ENCODE results near the gene DEPP1. TPM values are rescaled to one million over a fixed set of nuclear protein-coding genes. Genes with fewer than 3 reads are reported as not detected.

DEPP1 gene
- total RNA-seq, 2 experiments from 2014 or later, result 0.13 to 0.27 TPM

- ChIA-PET CTCF (no interaction called here), POLR2A (no interaction called here)
Observed at GRCh38 chr10:44944354-44944753, 34.3 kb downstream of the DEPP1 start.

DNA sequence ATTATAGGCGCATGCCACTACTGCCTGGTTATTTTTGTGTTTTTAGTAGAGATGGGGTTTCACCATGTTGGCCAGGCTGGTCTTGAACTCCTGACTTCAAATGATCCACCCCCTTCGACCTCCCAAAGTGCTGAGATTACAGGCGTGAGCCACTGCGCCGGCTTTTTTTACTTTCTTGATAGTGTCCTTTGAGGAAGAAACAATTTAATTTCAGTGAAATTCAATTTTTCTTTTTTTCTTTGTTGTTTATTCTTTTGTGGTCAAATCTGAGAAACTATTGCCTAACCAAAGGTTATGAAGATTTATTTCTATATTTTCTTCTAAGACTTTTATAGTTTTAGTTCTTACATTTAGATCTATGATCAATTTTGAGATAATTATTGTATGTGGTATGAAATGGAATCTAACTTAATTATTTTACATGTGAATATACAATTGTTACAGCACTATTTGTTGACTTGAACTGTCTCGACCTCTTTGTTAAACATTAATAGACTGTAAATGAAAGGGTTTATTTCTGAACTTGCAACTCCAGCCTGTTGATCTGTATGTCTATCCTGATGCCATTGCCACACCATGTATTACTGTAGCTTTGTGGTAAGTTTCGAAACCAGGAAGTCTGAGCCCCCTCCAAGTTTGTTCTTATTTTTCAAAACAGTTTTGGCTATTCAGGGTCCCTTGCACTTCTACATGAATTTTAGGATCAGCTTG lies 38.8 kb downstream of the DEPP1 start:
- CTCF ChIA-PET, result interaction anchor here (0.7 kb wide), 1 partner anchor 939 kb away, joined by 4 read pairs; no protein-coding TSS in a partner anchor
- POLR2A ChIA-PET, result no interaction called here

DNA sequence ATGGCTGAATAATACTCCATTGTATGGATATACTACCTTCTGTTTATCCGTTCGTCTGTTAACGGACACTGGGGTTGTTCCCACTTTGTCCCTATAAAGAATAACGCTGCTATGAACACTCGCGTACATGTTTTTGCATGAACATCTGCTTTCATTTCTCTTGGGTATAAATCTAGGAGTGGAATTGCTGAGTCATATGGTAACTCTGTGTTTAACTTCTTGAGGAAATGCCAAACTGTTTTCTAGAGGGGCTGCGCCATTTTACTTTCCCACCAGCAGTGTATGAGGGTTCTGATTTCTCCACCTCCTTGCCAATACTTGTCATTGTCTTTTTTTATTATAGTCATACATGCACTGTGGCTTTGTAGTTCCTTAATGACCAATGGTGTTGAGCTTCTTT lies 39.7 kb downstream of the DEPP1 start:
- ChIA-PET CTCF (no interaction called here), POLR2A (interaction anchor here (0.7 kb wide), 1 partner anchor 1783 kb away, joined by 5 read pairs; no protein-coding TSS in a partner anchor)

- ChIA-PET POLR2A (no interaction called here), CTCF (no interaction called here)
Observed at GRCh38 chr10:44937196-44938005, 41.2 kb downstream of the DEPP1 start.

DNA sequence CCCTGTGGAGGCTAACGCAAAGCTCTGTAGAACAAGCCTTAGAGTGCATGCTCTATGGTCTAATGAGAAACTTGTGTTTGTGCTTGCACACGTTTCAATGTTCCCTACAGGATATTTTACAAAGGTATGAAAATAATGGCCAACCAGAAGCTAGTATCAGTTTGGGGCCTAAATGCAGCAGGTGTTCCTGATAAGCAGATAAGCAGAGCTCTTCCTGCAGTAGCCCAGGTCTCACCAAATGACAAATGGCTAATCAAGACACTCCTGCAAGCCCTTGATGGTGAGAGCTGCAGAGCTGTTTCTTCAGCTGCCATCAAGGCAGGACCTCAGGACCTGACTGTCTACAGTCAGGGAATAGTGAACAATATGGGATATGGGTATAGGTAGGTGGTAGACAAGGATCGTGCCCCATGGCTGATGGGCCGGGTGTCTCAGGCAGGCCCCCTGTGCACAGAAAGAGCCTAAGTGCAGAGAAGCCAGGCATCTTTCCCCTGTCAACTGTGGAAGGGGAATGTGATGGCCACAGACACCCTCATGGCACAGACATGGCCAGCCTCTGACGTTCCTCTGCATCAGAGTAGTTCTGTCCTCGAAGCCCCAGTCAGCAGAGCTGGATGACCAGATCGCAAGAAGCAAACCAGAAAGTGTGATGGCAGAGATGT lies 42.2 kb downstream of the DEPP1 start:
- ChIA-PET CTCF (no interaction called here), POLR2A (no interaction called here)

- ChIA-PET CTCF (no interaction called here), POLR2A (no interaction called here)
Observed at GRCh38 chr10:44935966-44936295, 42.7 kb downstream of the DEPP1 start.

DNA sequence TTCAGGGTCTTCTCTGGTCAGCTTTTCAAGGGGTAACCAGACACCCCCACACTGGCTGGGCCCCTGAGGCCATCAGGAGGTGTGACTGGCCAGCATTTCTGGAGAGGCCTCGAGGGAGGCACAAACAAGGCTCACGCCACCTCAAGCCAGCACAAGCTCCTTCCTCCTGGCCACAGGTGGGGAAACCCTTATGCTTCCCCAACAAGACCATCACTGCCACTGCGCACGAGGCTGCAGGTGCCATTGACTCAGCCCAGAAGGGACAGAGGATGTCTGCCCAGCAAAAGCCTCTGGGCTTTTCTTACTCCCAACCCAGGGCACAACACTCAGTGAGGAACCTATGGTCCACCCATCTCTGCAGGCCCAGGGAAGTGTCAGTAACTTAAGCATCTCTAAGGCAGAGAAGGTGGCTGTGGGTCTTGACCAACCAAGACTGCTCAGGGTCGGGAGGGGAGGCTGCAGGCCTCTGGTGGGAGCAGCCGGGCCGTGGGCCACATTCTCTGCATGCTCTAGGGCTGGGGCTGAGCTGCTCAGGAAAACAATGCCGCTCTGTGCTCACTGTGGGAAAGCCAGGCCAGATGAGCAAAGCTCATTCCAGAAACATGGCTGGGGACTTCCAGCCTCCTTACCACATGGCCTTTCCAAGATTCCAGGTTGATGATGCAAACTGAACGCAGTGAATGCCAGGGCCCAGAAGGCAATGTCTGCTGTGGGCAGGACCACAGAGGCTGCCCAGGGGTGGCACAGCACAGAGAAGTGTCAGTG lies 43.2 kb downstream of the DEPP1 start:
- ChIA-PET CTCF (no interaction called here), POLR2A (no interaction called here)

- CTCF ChIA-PET, result interaction anchor here (3.4 kb wide), 1 partner anchor 43 kb away, joined by 42 read pairs; the partner anchor contains the start of gene DEPP1
- POLR2A ChIA-PET, result no interaction called here
Observed at GRCh38 chr10:44934416-44935200, 44.0 kb downstream of the DEPP1 start.

DNA sequence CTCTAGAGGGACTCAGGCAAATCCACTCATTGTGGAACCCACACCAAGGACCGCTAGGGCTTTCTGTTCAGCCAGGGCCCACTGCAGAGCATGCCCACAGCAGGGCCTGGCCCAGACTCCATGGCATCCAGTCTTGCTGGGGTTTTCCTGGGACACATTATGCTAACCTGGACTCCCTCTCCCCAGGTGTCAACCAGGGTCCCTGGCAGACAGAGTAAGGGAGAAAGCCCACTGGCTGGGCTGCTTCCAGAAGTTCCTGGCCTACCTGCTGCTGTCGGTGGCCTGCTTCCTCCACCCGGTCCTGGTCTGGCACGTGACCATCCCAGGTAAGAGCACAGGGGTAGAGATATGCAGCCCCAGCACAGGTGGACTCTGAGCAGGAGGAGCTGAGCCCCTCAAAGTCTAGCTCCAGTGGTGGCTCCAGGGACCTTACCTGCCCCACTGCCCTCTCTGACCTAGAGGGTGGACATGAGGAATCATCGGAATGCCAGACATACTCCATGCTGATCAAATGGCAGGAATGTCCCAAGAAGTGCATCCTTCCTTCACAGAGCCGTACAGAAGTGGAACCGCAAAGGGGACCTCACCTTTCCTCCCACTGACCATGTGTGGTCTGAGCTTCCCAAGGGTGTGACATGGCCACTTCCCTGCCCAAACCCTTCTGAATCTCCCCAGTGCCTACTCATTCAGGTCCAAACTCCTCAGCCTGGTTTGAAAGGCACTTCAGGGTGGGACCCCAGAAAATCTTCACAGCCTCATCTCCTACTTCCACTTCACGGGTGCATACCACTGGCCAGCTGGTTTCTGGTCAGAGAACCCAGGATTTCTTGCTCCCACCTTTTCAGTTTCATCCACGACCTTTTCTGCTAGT lies 44.9 kb downstream of the DEPP1 start:
- CTCF ChIA-PET, result interaction anchor here (0.6 to 3.4 kb wide), 12 partner anchors 8 to 44 kb away, joined by 3 to 42 read pairs (median 6); partner anchors contain the start of genes DEPP1 and RASSF4
- POLR2A ChIA-PET, result no interaction called here

DNA sequence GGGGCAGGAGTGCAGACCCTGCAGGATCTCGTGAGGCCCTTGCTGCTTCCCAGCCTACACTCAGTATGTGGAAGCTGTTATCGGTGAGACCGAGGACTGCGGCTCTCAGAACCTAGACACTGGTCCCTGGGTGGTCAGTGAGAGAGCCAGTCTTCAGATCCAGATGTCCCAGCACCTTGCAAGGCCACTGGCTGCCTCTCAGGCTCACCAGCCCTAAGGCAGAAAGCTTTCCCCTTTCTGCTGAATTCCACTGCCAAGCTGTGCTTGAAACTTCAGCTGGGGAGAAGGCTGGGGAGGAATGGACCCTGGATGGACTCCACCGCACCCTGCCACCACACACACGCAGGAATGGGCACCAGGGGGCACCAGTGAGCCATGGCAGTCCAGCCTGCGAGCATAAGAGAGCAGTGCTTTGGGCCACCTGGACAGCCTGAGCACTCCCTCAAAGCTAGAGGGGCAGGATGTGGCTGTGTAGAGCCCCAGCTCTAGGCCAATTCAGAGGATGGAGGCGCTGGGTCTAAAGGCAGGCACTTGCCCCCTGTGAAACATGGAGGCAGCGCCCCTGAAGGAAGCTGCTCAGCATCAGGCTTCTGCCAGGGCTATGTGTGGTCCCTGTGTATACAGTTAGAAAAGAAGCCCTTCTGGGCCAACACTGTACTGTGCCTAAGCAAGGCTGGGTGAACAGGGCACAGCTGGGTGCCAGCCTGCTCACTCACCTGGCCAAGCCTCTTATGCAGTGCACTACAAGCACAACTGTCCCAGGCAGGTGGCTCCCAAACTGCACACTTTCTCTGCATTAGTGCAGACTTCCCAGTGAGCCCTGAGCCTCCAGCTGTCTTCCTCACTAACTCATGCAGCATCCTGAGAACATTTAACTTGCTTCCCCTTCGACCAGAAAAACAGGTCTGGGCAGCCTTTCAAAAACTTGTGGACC lies 45.8 kb downstream of the DEPP1 start:
- ChIA-PET CTCF (interaction anchor here (0.6 to 3.4 kb wide), 12 partner anchors 9 to 45 kb away, joined by 3 to 42 read pairs (median 6); partner anchors contain the start of genes DEPP1 and RASSF4), POLR2A (no interaction called here)

- ChIA-PET CTCF (interaction anchor here (1.2 to 3.4 kb wide), 8 partner anchors 15 to 46 kb away, joined by 3 to 42 read pairs (median 6); partner anchors contain the start of genes DEPP1 and RASSF4), POLR2A (no interaction called here)
Observed at GRCh38 chr10:44931621-44932516, 46.7 kb downstream of the DEPP1 start.

- POLR2A ChIA-PET, result no interaction called here
Observed at GRCh38 chr10:44930904-44931620, 47.5 kb downstream of the DEPP1 start.

GRCh38 chr10:44929356-44930255 lies 49.0 kb downstream of the DEPP1 start:
- CTCF ChIA-PET, result no interaction called here
- POLR2A ChIA-PET, result no interaction called here

More at GRCh38 chr10:44930904-44931620, 47.5 kb downstream of the DEPP1 start:
- CTCF ChIA-PET, result interaction anchor here (2.9 to 3.4 kb wide), 2 partner anchors 43 to 47 kb away, joined by 7 to 42 read pairs; partner anchors contain the start of gene DEPP1

- CTCF ChIA-PET, result no interaction called here
- POLR2A ChIA-PET, result no interaction called here
Observed at GRCh38 chr10:44928462-44928861, 50.1 kb downstream of the DEPP1 start.
